Endodermal cell (in vitro differentiated cells): ENCODE results near the gene NAA11. TPM values are rescaled to one million over a fixed set of nuclear protein-coding genes. Genes with fewer than 3 reads are reported as not detected.

Source experiments
- DNase-seq: peaks from one replicate; pipeline ENCODE4 v3.0.0-alpha.2; 2017
- H3K27ac ChIP-seq: 2 replicates; pipeline ENCODE4 v1.5.1; 2013; ENCODE audit warnings: mild to moderate bottlenecking, low read depth, low read length, moderate library complexity
- H3K27me3 ChIP-seq: 2 replicates; pipeline ENCODE4 v1.6.1; 2013; ENCODE audit warnings: mild to moderate bottlenecking, low read length, moderate library complexity; ENCODE audit not compliant: insufficient read depth, control insufficient read depth, poor library complexity, severe bottlenecking
- H3K36me3 ChIP-seq: 2 replicates; pipeline ENCODE4 v1.7.0; 2013; ENCODE audit warnings: mild to moderate bottlenecking, low read length, moderate library complexity; ENCODE audit not compliant: control insufficient read depth, insufficient read depth
- H3K4me1 ChIP-seq: one replicate; pipeline ENCODE4 v1.7.0; 2013; ENCODE audit warnings: low read length; ENCODE audit not compliant: control insufficient read depth, insufficient read depth
- H3K4me3 ChIP-seq: 2 replicates; pipeline ENCODE4 v1.5.1; 2013; ENCODE audit warnings: mild to moderate bottlenecking, low read length, moderate library complexity
- H3K9ac ChIP-seq: 2 replicates; pipeline ENCODE4 v1.6.1; 2013; ENCODE audit warnings: mild to moderate bottlenecking, low read length, moderate library complexity; ENCODE audit not compliant: poor library complexity, severe bottlenecking; ENCODE audit errors: extremely low read depth
- H3K9me3 ChIP-seq: 2 replicates; pipeline ENCODE4 v1.6.1; 2013; ENCODE audit warnings: mild to moderate bottlenecking, low read length, moderate library complexity; ENCODE audit not compliant: control insufficient read depth
- H3K27ac Mint-ChIP-seq: 2 replicates; pipeline ENCODE4 v1.8.0; 2020; ENCODE audit warnings: mixed read lengths
- H3K27me3 Mint-ChIP-seq: 2 replicates; pipeline ENCODE4 v1.8.0; 2021; ENCODE audit warnings: mild to moderate bottlenecking, mixed read lengths; ENCODE audit not compliant: insufficient read depth
- H3K36me3 Mint-ChIP-seq: 2 replicates; pipeline ENCODE4 v1.8.0; 2020; ENCODE audit warnings: low read depth, mixed read lengths
- H3K4me1 Mint-ChIP-seq: 2 replicates; pipeline ENCODE4 v1.8.0; 2020; ENCODE audit warnings: mixed read lengths
- H3K4me3 Mint-ChIP-seq: 2 replicates; pipeline ENCODE4 v1.8.0; 2020; ENCODE audit warnings: mild to moderate bottlenecking, moderate library complexity, mixed read lengths
- H3K9me3 Mint-ChIP-seq: 2 replicates; pipeline ENCODE4 v1.8.0; 2020; ENCODE audit warnings: mild to moderate bottlenecking, mixed read lengths
- CTCF ChIP-seq: fragments of 200-600 bp; sonication (generic); conservative IDR thresholded peaks from 2 replicates; pipeline ENCODE4 v1.5.0; 2021; ENCODE audit warnings: antibody characterized with exemption, mild to moderate bottlenecking
- WGBS, 2 experiments: methylation state at CpG; one replicate each; pipeline versions ENCODE4 v1.1.5 to v1.1.7; 2013; ENCODE audit warnings: missing lambda C conversion rate in 2 of 2, mixed read lengths in 1 of 2; ENCODE audit not compliant: insufficient coverage in 1 of 2, insufficient read length in 1 of 2; 5-methylcytosine and 5-hydroxymethylcytosine counted together
- long read RNA-seq, 4 experiments: library from polyadenylated mRNA in 2 of 4; library from RNA in 1 of 4; library from capped mRNA in 1 of 4; stranded (forward) in 3 of 4; unstranded in 1 of 4; transcript quantifications; one replicate each; pipeline ENCODE4 v2.0.0, GENCODE V29; 2020 to 2021; ENCODE audit warnings: inconsistent platforms in 1 of 4
- polyA plus RNA-seq, 2 experiments: library from polyadenylated mRNA; stranded (reverse); fragments of 50-300 nt; gene quantifications; one replicate each; pipeline ENCODE4 v1.2.3, GENCODE V29; 2013
- total RNA-seq, 2 donors: library from RNA; stranded (reverse); fragmentation: NEBNext Ultra II Directional in 1 of 2; extraction: Animal tissue kit (Norgen Biotek cat#: 25700) in 1 of 2; gene quantifications; 2 replicates in 1 of 2; 3 replicates in 1 of 2; pipeline ENCODE4 v1.2.1, GENCODE V29; 2021

NAA11 gene
- total RNA-seq: not detected
- polyA plus RNA-seq (2013, experiment 1 of 2): not detected
- polyA plus RNA-seq (2013, experiment 2 of 2): not detected
- long read RNA-seq, experiment 1: 0 reads
- long read RNA-seq, experiment 2: 0 reads
- long read RNA-seq, experiment 3: 0 reads
- long read RNA-seq, experiment 4: 0 reads

- Mint-ChIP-seq H3K9me3 (no peaks in the 10 kb centered on the region), H3K4me3 (no peak within 1 kb of the TSS), H3K36me3 (no peaks in the 10 kb centered on the region), H3K27me3 (no peaks in the 10 kb centered on the region), H3K4me1 (peaks cover 7% of the 10 kb centered on the region), H3K27ac (no peak within 1 kb of the TSS)
- no peak for TF ChIP-seq CTCF
- 84 to 90% methylated on average over 11 to 19 of the region's 19 CpGs for whole genome bisulfite sequencing, 2 experiments
- no peak for DNase-seq
- no peaks in the 10 kb centered on the region for H3K9me3 ChIP-seq
- H3K4me1 ChIP-seq: no peaks in the 10 kb centered on the region
- H3K27ac ChIP-seq: no peak within 1 kb of the TSS
- H3K27me3 ChIP-seq: no peaks in the 10 kb centered on the region
- no peaks in the 10 kb centered on the region for H3K36me3 ChIP-seq
- H3K9ac ChIP-seq: no peak within 1 kb of the TSS
- no peak within 1 kb of the TSS for H3K4me3 ChIP-seq
Measured at GRCh38 chr4:79325864-79326328, at the start of gene NAA11. TSS of gene NAA11 (minus strand) at chr4:79326061. CDS start at chr4:79325877, 184 bp downstream.

GRCh38 chr4:79370026-79370425 lies 44.2 kb upstream of the NAA11 start:
- Histone ChIP-seq H3K9ac (no peak overlapping the region), H3K27me3 (no peaks in the 10 kb centered on the region), H3K27ac (no peak overlapping the region), H3K36me3 (no peaks in the 10 kb centered on the region), H3K4me1 (no peaks in the 10 kb centered on the region), H3K9me3 (no peaks in the 10 kb centered on the region), H3K4me3 (no peak overlapping the region)
- DNase-seq: no peak
- H3K27ac Mint-ChIP-seq: no peak overlapping the region
- no peak overlapping the region for H3K4me3 Mint-ChIP-seq
- H3K9me3 Mint-ChIP-seq: no peaks in the 10 kb centered on the region
- TF ChIP-seq CTCF: no peak
- no peaks in the 10 kb centered on the region for H3K27me3 Mint-ChIP-seq
- no peaks in the 10 kb centered on the region for H3K36me3 Mint-ChIP-seq
- 89 to 91% methylated on average over 2 of the region's 2 CpGs for whole genome bisulfite sequencing, 2 experiments
- H3K4me1 Mint-ChIP-seq: peaks cover 2% of the 10 kb centered on the region

GRCh38 chr4:79367096-79367495 lies 41.2 kb upstream of the NAA11 start:
- H3K4me3 Mint-ChIP-seq: no peak overlapping the region
- no peaks in the 10 kb centered on the region for H3K27me3 ChIP-seq
- peaks cover 2% of the 10 kb centered on the region for H3K4me1 Mint-ChIP-seq
- no peak overlapping the region for H3K27ac Mint-ChIP-seq
- no peaks in the 10 kb centered on the region for H3K9me3 Mint-ChIP-seq
- WGBS, 2 experiments: 96% methylated on average over 2 of the region's 2 CpGs; no CpG with 5 or more reads in 1 of the 2 experiments
- DNase-seq: no peak
- H3K27ac ChIP-seq: no peak overlapping the region
- H3K4me1 ChIP-seq: no peaks in the 10 kb centered on the region
- no peaks in the 10 kb centered on the region for H3K9me3 ChIP-seq
- no peaks in the 10 kb centered on the region for H3K36me3 ChIP-seq
- TF ChIP-seq CTCF: no peak
- H3K36me3 Mint-ChIP-seq: no peaks in the 10 kb centered on the region
- H3K9ac ChIP-seq: no peak overlapping the region
- H3K4me3 ChIP-seq: no peak overlapping the region
- no peaks in the 10 kb centered on the region for H3K27me3 Mint-ChIP-seq
